NCI-H2081 (cell line): Measurements from ENCODE around the gene C3orf18.

Experiments used
- DNase-seq, 2 experiments: peaks; one replicate each; lab custom pipeline; 2025; lab: John Stamatoyannopoulos, UW

The C3orf18 gene

GRCh38 chr3:50580683-50581458 is 13.3 kb upstream of the C3orf18 start:
- no peak for DNase-seq

GRCh38 chr3:50577348-50577747 is 9.8 kb upstream of the C3orf18 start:
- DNase-seq = no peak

- no peak for DNase-seq
Measured at GRCh38 chr3:50575372-50575771, 7.8 kb upstream of the C3orf18 start.

- DNase-seq = no peak
Measured at GRCh38 chr3:50574444-50574831, 6.9 kb upstream of the C3orf18 start.

GRCh38 chr3:50573566-50574443 is 6.3 kb upstream of the C3orf18 start:
- DNase-seq = no peak

- DNase-seq = no peak
Measured at GRCh38 chr3:50572801-50573371, 5.3 kb upstream of the C3orf18 start.

- peak; percentile 39 to 41 for DNase-seq
Measured at GRCh38 chr3:50572158-50572557, 4.6 kb upstream of the C3orf18 start.

GRCh38 chr3:50571486-50571885 is 3.9 kb upstream of the C3orf18 start:
- no peak for DNase-seq

GRCh38 chr3:50570508-50571279 is 3.1 kb upstream of the C3orf18 start:
- DNase-seq = no peak

GRCh38 chr3:50568947-50569749 is 1.6 kb upstream of the C3orf18 start, which contains the start of gene HEMK1:
Gene HEMK1, plus strand, starts transcription at chr3:50569522. Its CDS starts 1,583 bp downstream, at chr3:50571105.
- DNase-seq = peak; percentile 82 to 90

- DNase-seq = no peak
Measured at GRCh38 chr3:50567011-50567385, 549 bp downstream of the C3orf18 start.

- no peak for DNase-seq
Measured at GRCh38 chr3:50564321-50564720, 3.2 kb downstream of the C3orf18 start.

- no peak for DNase-seq
Measured at GRCh38 chr3:50563867-50564266, 3.7 kb downstream of the C3orf18 start.

GRCh38 chr3:50562861-50563260 is 4.7 kb downstream of the C3orf18 start:
- DNase-seq = no peak

GRCh38 chr3:50559702-50560101 is 7.8 kb downstream of the C3orf18 start:
- no peak for DNase-seq

GRCh38 chr3:50557915-50558314 is 9.6 kb downstream of the C3orf18 start:
- no peak for DNase-seq

GRCh38 chr3:50557106-50557505 is 10.4 kb downstream of the C3orf18 start:
- no peak for DNase-seq

- no peak for DNase-seq
Measured at GRCh38 chr3:50554553-50554952, 13.0 kb downstream of the C3orf18 start.

- no peak for DNase-seq
Measured at GRCh38 chr3:50552598-50552997, 14.9 kb downstream of the C3orf18 start.

- no peak for DNase-seq
Measured at GRCh38 chr3:50551681-50552435, 15.7 kb downstream of the C3orf18 start.
